ENCODE data around the gene KCNK1.

GRCh38 chr1:233639611-233640010, 25.7 kb downstream of the KCNK1 start:
- TF ChIP-seq POLR2A (IDR thresholded peaks at IDR 0.05) = no peak
- no peak for TF ChIP-seq CTCF (IDR thresholded peaks at IDR 0.05)
